GM12878 (cell line): ENCODE results near the gene CXXC5. TPM values are rescaled to one million over a fixed set of nuclear protein-coding genes. Genes with fewer than 3 reads are reported as not detected.
A peak's percentile ranks its signal among the peaks of the same experiment; 100 is the strongest.

ENCODE experiments used
- ATAC-seq: fragments of 200-7000 bp; cut with Tn5 transposase; 3 replicates; pipeline ENCODE4 v1.9.1; 2020; ENCODE audit warnings: mild to moderate bottlenecking, moderate library complexity
- BruUV-seq: library from RNA; stranded (reverse); fragments of 400-500 nt; replicated peaks from 2 replicates; lab custom pipeline; 2021; lab: Mats Ljungman, UMichigan
- CTCF ChIA-PET: fragments of 300-600 bp; sonication (Branson Sonifier 250); formaldehyde crosslinking; extraction: SDS; loops from one replicate; lab custom pipeline; 2021; ENCODE audit warnings: inconsistent platforms; lab: Yijun Ruan, JAX
- POLR2A ChIA-PET: fragments of 350-600 bp; formaldehyde crosslinking; extraction: SDS; loops from one replicate; lab custom pipeline; 2021; ENCODE audit warnings: inconsistent platforms; lab: Charles Lee
- RAD21 ChIA-PET: fragments of 300-600 bp; sonication (Branson Sonifier 250); formaldehyde crosslinking; loops from one replicate; lab custom pipeline; 2023; ENCODE audit warnings: antibody characterized with exemption; ENCODE audit not compliant: unreplicated experiment; lab: Charles Lee
- SMC1A ChIA-PET: fragments of 300-600 bp; sonication (Branson Sonifier 250); formaldehyde crosslinking; loops from one replicate; lab custom pipeline; 2023; ENCODE audit not compliant: unreplicated experiment, uncharacterized antibody; lab: Charles Lee
- DNase-seq: peaks from one replicate; pipeline ENCODE4 v3.0.0-alpha.2; 2011; ENCODE audit warnings: low read depth, low spot score
- FAIRE-seq: peaks from 3 replicates; lab custom pipeline; 2011; peaks lifted over from hg19 to GRCh38; lab: Jason Lieb, UNC
- H2AFZ ChIP-seq: 2 replicates; pipeline ENCODE4 v1.6.0; 2011; ENCODE audit warnings: low read depth, low read length, control low read depth; ENCODE audit not compliant: control insufficient read depth
- H3K27ac ChIP-seq: 2 replicates; pipeline ENCODE4 v1.5.1; 2011; ENCODE audit warnings: control low read depth; ENCODE audit not compliant: control insufficient read depth, insufficient read depth
- H3K27me3 ChIP-seq, 2 experiments: replicated peaks in 1 of 2; 2 replicates each; pipeline versions ENCODE4 v1.6.0 to v1.6.1; 2011; ENCODE audit warnings: low read length in 1 of 2; ENCODE audit not compliant: control insufficient read depth in 2 of 2, insufficient read depth in 2 of 2
- H3K36me3 ChIP-seq, 2 experiments: 2 replicates each; pipeline ENCODE4 v1.5.1; 2011; ENCODE audit warnings: low read length in 1 of 2; ENCODE audit not compliant: control insufficient read depth in 2 of 2, insufficient read depth in 2 of 2
- H3K4me1 ChIP-seq: 2 replicates; pipeline ENCODE4 v1.6.1; 2011; ENCODE audit warnings: mild to moderate bottlenecking, low read length, moderate library complexity, mixed read lengths; ENCODE audit not compliant: control insufficient read depth, insufficient read depth
- H3K4me2 ChIP-seq: 2 replicates; pipeline ENCODE4 v1.6.0; 2011; ENCODE audit warnings: control low read depth; ENCODE audit not compliant: control insufficient read depth, insufficient read depth
- H3K4me3 ChIP-seq: fragments of 200-600 bp; sonication (generic); 2 replicates; pipeline ENCODE4 v1.5.1; 2016
- H3K79me2 ChIP-seq: 2 replicates; pipeline ENCODE4 v1.6.0; 2011; ENCODE audit warnings: low read length; ENCODE audit not compliant: control insufficient read depth, insufficient read depth
- H3K9ac ChIP-seq: 2 replicates; pipeline ENCODE4 v1.8.0; 2011; ENCODE audit warnings: low read length, control low read depth, mixed read lengths; ENCODE audit not compliant: control insufficient read depth, insufficient read depth
- H3K9me3 ChIP-seq: replicated peaks from 3 replicates; pipeline ENCODE4 v1.5.1; 2011; ENCODE audit warnings: mild to moderate bottlenecking, low read length; ENCODE audit not compliant: control insufficient read depth, insufficient read depth
- H4K20me1 ChIP-seq: 2 replicates; pipeline ENCODE4 v1.6.0; 2011; ENCODE audit not compliant: control insufficient read depth, insufficient read depth
- ATF7 ChIP-seq: fragments of 450-650 bp; IDR thresholded peaks from 2 replicates; pipeline ENCODE4 v1.6.1; 2016; ENCODE audit warnings: low read depth, mild to moderate bottlenecking
- CEBPB ChIP-seq, 2 experiments: fragments of 150-350 bp in 1 of 2; IDR thresholded peaks; 2 replicates each; pipeline ENCODE4 v1.6.1; 2012 to 2014; ENCODE audit warnings: low read depth in 2 of 2, low read length in 2 of 2, borderline replicate concordance in 1 of 2, inconsistent platforms in 1 of 2
- DPF2 ChIP-seq: fragments of 450-650 bp; IDR thresholded peaks from 2 replicates; pipeline ENCODE4 v1.6.1; 2017; ENCODE audit warnings: mild to moderate bottlenecking
- EGR1 ChIP-seq, 2 experiments: IDR thresholded peaks; 1 replicate in 1 of 2; 2 replicates in 1 of 2; pipeline ENCODE4 v1.6.1; 2011 to 2012; ENCODE audit warnings: low read depth in 2 of 2, low read length in 2 of 2, borderline replicate concordance in 1 of 2, mild to moderate bottlenecking in 1 of 2, moderate library complexity in 1 of 2
- IKZF2 ChIP-seq, 2 experiments: fragments of 450-650 bp; IDR thresholded peaks; 2 replicates each; pipeline ENCODE4 v1.6.1; 2017; ENCODE audit warnings: mild to moderate bottlenecking in 2 of 2, moderate library complexity in 2 of 2
- MXI1 ChIP-seq: fragments of 150-350 bp; IDR thresholded peaks from 2 replicates; pipeline ENCODE4 v1.6.1; 2011; ENCODE audit warnings: low read depth, mild to moderate bottlenecking, inconsistent platforms, low read length, improper control_type of control experiment
- MYB ChIP-seq: fragments of 150-350 bp; IDR thresholded peaks from 2 replicates; pipeline ENCODE4 v1.6.1; 2014; ENCODE audit warnings: mild to moderate bottlenecking, low read depth, low read length, borderline replicate concordance
- NR2F1 ChIP-seq: fragments of 450-650 bp; conservative IDR thresholded peaks from 2 replicates; pipeline ENCODE4 v1.6.1; 2017; ENCODE audit warnings: mild to moderate bottlenecking
- PAX8 ChIP-seq: fragments of 450-650 bp; IDR thresholded peaks from 2 replicates; pipeline ENCODE4 v1.6.1; 2017; ENCODE audit warnings: mild to moderate bottlenecking, moderate library complexity
- SIN3A ChIP-seq: IDR thresholded peaks from 2 replicates; pipeline ENCODE4 v1.6.1; 2012; ENCODE audit warnings: low read depth, low read length, improper control_type of control experiment
- SMARCA5 ChIP-seq: fragments of 450-650 bp; IDR thresholded peaks from 2 replicates; pipeline ENCODE4 v1.6.1; 2017; ENCODE audit warnings: mild to moderate bottlenecking
- YY1 ChIP-seq: IDR thresholded peaks from 2 replicates; pipeline ENCODE4 v1.6.1; 2011; ENCODE audit warnings: low read depth, mild to moderate bottlenecking, low read length
- ZNF274 ChIP-seq: IDR thresholded peaks from one replicate; pipeline ENCODE4 v1.8.0; 2011; ENCODE audit not compliant: insufficient read length, insufficient read depth
- WGBS: methylation state at CpG from one replicate; pipeline ENCODE4 v1.1.6; 2016; ENCODE audit warnings: low lambda C conversion rate; ENCODE audit not compliant: insufficient replicate concordance, insufficient coverage; ENCODE audit errors: missing lambda C conversion rate; 5-methylcytosine and 5-hydroxymethylcytosine counted together
- in situ Hi-C: fragments of 300-500 bp; cut with MboI; formaldehyde crosslinking; loops from 9 replicates; pipeline ENCODE4 v1.14.3; 2018; ENCODE audit warnings: mixed read lengths
- intact Hi-C: fragments of 100-400 bp; cut with micrococcal nuclease; formaldehyde crosslinking; loops from one replicate; pipeline ENCODE4 v1.14.2; 2022; ENCODE audit not compliant: unreplicated experiment
- polyA plus RNA-seq, 11 experiments: library from polyadenylated mRNA; depleted of rRNA in 4 of 11; unstranded in 6 of 11; stranded (reverse) in 5 of 11; fragments of >200 nt; fragmentation: Nextera tagmentation in 4 of 11; fragmentation: Illumina TruSeq in 1 of 11; extraction: Ambion mirVana in 4 of 11; extraction: Trizol in 1 of 11; gene quantifications; 1 replicate in 1 of 11; 2 replicates in 10 of 11; pipeline versions ENCODE4 v1.2.1 to v1.2.3, GENCODE V29; 2011 to 2016; ENCODE audit warnings: inconsistent platforms in 2 of 11, missing spikeins in 2 of 11, low read depth in 1 of 11
- total RNA-seq, 4 experiments: library from RNA; depleted of rRNA in 3 of 4; stranded (reverse); fragments of >200 nt in 3 of 4; fragmentation: Illumina TruSeq in 1 of 4; extraction: Trizol in 1 of 4; gene quantifications; 2 replicates each; pipeline versions ENCODE4 v1.2.1 to v1.2.3, GENCODE V29; 2013 to 2021
- TF ChIP-seq, protein P1 (sequence below): fragments of 450-650 bp; IDR thresholded peaks from 2 replicates; pipeline ENCODE4 v1.6.1; 2018; ENCODE audit warnings: borderline replicate concordance, mild to moderate bottlenecking; ENCODE audit not compliant: partially characterized antibody
- TF ChIP-seq, protein P2 (sequence below): fragments of 150-350 bp; IDR thresholded peaks from 2 replicates; pipeline ENCODE4 v1.6.1; 2014; ENCODE audit warnings: mild to moderate bottlenecking, low read depth, low read length

CXXC5 gene
- total and polyA plus RNA-seq, 10 of the 15 experiments (the other 5 are each of a cell fraction or from before 2014, with no cell fraction given): 1.8 to 90.8 (median 40.7) TPM

DNA sequence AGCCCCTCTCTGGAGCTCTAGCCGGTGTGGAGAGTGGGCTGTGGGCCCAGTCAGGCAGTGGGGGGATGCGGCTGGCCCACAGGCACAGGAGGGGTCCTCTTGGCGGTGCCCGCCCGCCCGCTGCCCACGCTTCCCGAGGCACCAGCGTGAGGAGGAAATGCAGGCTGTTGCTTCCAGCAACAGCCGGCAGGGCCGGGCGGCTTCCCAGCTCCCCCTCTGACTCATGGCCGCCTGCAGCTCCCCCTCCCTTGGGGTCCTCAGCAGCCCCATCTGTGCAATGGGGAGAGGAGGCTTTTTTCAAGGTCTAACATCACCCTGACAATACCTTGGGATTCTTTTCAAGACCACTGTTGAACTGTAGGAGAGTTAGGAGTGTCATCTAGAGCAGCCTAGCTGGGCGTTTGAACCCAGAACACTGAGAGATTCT is 10.4 kb downstream of the CXXC5 start:
- ChIA-PET CTCF (interaction anchor here (0.8 to 3.8 kb wide), 4 partner anchors 11 to 52 kb away, joined by 3 to 24 read pairs (median 8); no protein-coding TSS in a partner anchor), POLR2A (interaction anchor here (0.5 to 16.9 kb wide), 10 partner anchors 8 to 365 kb away, joined by 3 to 163 read pairs (median 8); partner anchors contain the start of gene CXXC5), SMC1A (interaction anchor here (1.0 to 5.2 kb wide), 8 partner anchors 11 to 135 kb away, joined by 3 to 62 read pairs (median 4); no protein-coding TSS in a partner anchor), RAD21 (interaction anchor here (0.6 to 5.8 kb wide), 5 partner anchors 11 to 130 kb away, joined by 3 to 89 read pairs (median 18); no protein-coding TSS in a partner anchor)
- no peak for TF ChIP-seq NR2F1
- peak in 1 of 2 experiments; percentile 44; a peak in 1 of 3 replicates for TF ChIP-seq EGR1 (IDR thresholded peaks at IDR 0.05; ENCODE audit: borderline replicate concordance in 1 of 2, low read depth in 2 of 2, low read length in 2 of 2)
- TF ChIP-seq MXI1: no peak
- TF ChIP-seq SMARCA5: peak; percentile 74; the same call in 1 of the 2 replicates
- TF ChIP-seq MYB: no peak
- TF ChIP-seq, protein P1, sequence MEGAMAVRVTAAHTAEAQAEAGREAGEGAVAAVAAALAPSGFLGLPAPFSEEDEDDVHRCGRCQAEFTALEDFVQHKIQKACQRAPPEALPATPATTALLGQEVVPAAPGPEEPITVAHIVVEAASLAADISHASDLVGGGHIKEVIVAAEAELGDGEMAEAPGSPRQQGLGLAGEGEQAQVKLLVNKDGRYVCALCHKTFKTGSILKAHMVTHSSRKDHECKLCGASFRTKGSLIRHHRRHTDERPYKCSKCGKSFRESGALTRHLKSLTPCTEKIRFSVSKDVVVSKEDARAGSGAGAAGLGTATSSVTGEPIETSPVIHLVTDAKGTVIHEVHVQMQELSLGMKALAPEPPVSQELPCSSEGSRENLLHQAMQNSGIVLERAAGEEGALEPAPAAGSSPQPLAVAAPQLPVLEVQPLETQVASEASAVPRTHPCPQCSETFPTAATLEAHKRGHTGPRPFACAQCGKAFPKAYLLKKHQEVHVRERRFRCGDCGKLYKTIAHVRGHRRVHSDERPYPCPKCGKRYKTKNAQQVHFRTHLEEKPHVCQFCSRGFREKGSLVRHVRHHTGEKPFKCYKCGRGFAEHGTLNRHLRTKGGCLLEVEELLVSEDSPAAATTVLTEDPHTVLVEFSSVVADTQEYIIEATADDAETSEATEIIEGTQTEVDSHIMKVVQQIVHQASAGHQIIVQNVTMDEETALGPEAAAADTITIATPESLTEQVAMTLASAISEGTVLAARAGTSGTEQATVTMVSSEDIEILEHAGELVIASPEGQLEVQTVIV: no peak
- no peak for TF ChIP-seq ATF7
- peak; percentile 45; the same call in 1 of the 2 replicates for TF ChIP-seq YY1
- TF ChIP-seq PAX8: no peak
- TF ChIP-seq IKZF2 (IDR thresholded peaks at IDR 0.05): no peak
- TF ChIP-seq DPF2: 0 out of 2 replicates have a peak, but pooled peaks have one; percentile 9
- no peak for TF ChIP-seq CEBPB (IDR thresholded peaks at IDR 0.05; ENCODE audit: borderline replicate concordance in 1 of 2, low read depth in 2 of 2, low read length in 2 of 2)
- TF ChIP-seq ZNF274: no peak
- TF ChIP-seq, protein P2, sequence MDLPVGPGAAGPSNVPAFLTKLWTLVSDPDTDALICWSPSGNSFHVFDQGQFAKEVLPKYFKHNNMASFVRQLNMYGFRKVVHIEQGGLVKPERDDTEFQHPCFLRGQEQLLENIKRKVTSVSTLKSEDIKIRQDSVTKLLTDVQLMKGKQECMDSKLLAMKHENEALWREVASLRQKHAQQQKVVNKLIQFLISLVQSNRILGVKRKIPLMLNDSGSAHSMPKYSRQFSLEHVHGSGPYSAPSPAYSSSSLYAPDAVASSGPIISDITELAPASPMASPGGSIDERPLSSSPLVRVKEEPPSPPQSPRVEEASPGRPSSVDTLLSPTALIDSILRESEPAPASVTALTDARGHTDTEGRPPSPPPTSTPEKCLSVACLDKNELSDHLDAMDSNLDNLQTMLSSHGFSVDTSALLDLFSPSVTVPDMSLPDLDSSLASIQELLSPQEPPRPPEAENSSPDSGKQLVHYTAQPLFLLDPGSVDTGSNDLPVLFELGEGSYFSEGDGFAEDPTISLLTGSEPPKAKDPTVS: no peak
- TF ChIP-seq SIN3A: no peak
- Histone ChIP-seq H3K27ac (peak overlapping the region; percentile 80), H3K4me2 (peak overlapping the region; percentile 83), H3K79me2 (peaks cover 97% of the 10 kb centered on the region), H3K4me3 (peak overlapping the region; percentile 64), H3K4me1 (peaks cover 97% of the 10 kb centered on the region), H2AFZ (no peak overlapping the region), H4K20me1 (no peaks in the 10 kb centered on the region), H3K27me3 (no peaks in the 10 kb centered on the region), H3K36me3 (peaks cover 0 to 7% of the 10 kb centered on the region in 2 experiments; a peak in 3 of 4 replicates), H3K9ac (peak overlapping the region; percentile 76), H3K9me3 (no peaks in the 10 kb centered on the region)
- DNase-seq (no peak), ATAC-seq (peak; percentile 0; the same call in 1 of the 3 replicates), FAIRE-seq (no peak)
- intact Hi-C loops: no loop called here
- 3% methylated on average over 14 of the region's 14 CpGs for WGBS
- in situ Hi-C loops: no loop called here
- BruUV-seq: no TSS peak
